Activated gamma-delta T cell treated with Interleukin-2 at 50 U/mL for 16 hours (primary cell): Measurements from ENCODE around the gene STRBP.
A peak's percentile ranks its signal among the peaks of the same experiment; 100 is the strongest.
"Not testable (repeated sequence)": the region's sequence is repeated elsewhere in the genome, so short reads cannot be mapped to it uniquely, and the experiment has no call there.

Source experiments
- DNase-seq: peaks from one replicate; pipeline ENCODE4 v3.0.0-alpha.2; 2020

STRBP gene

GRCh38 chr9:123248630-123249029, 19.8 kb downstream of the STRBP start:
- DNase-seq: no peak

- DNase-seq: no peak
Observed at GRCh38 chr9:123246534-123246933, 21.9 kb downstream of the STRBP start.

- no peak for DNase-seq
Observed at GRCh38 chr9:123239726-123240125, 28.7 kb downstream of the STRBP start.

GRCh38 chr9:123238365-123238764, 30.0 kb downstream of the STRBP start:
- no peak for DNase-seq

- no peak for DNase-seq
Observed at GRCh38 chr9:123237220-123237619, 31.2 kb downstream of the STRBP start.

GRCh38 chr9:123235448-123235847, 32.9 kb downstream of the STRBP start:
- DNase-seq: no peak

GRCh38 chr9:123234853-123235252, 33.5 kb downstream of the STRBP start:
- DNase-seq: no peak

- DNase-seq: no peak
Observed at GRCh38 chr9:123232332-123232731, 36.1 kb downstream of the STRBP start.

- no peak for DNase-seq
Observed at GRCh38 chr9:123231421-123231820, 37.0 kb downstream of the STRBP start.

- no peak for DNase-seq
Observed at GRCh38 chr9:123228967-123229366, 39.4 kb downstream of the STRBP start.

- DNase-seq: no peak
Observed at GRCh38 chr9:123225995-123226394, 42.4 kb downstream of the STRBP start.

GRCh38 chr9:123225374-123225813, 43.0 kb downstream of the STRBP start:
- DNase-seq: peak; percentile 24

GRCh38 chr9:123220127-123220526, 48.3 kb downstream of the STRBP start:
- no peak for DNase-seq

GRCh38 chr9:123218831-123219230, 49.6 kb downstream of the STRBP start:
- DNase-seq: no peak

GRCh38 chr9:123217128-123217654, 51.2 kb downstream of the STRBP start:
- DNase-seq: no peak

- DNase-seq: no peak
Observed at GRCh38 chr9:123216251-123216797, 52.1 kb downstream of the STRBP start.

GRCh38 chr9:123211081-123211480, 57.3 kb downstream of the STRBP start:
- DNase-seq: no peak

- DNase-seq: no peak
Observed at GRCh38 chr9:123208626-123209174, 59.7 kb downstream of the STRBP start.

- DNase-seq: no peak
Observed at GRCh38 chr9:123206065-123206464, 62.3 kb downstream of the STRBP start.

- no peak for DNase-seq
Observed at GRCh38 chr9:123201083-123201482, 67.3 kb downstream of the STRBP start.

- not testable (repeated sequence) for DNase-seq
Observed at GRCh38 chr9:123200469-123200868, 67.9 kb downstream of the STRBP start.

GRCh38 chr9:123196124-123196523, 72.3 kb downstream of the STRBP start:
- DNase-seq: no peak

GRCh38 chr9:123194023-123194422, 74.4 kb downstream of the STRBP start:
- DNase-seq: no peak

GRCh38 chr9:123191680-123192079, 76.7 kb downstream of the STRBP start:
- DNase-seq: no peak

- no peak for DNase-seq
Observed at GRCh38 chr9:123191260-123191659, 77.1 kb downstream of the STRBP start.
